GM12874 (cell line): ENCODE measurements around the gene FAM151A.

ENCODE experiments used
- CTCF ChIP-seq: IDR thresholded peaks from 2 replicates; pipeline ENCODE4 v1.5.1; 2011; ENCODE audit warnings: low read depth, mild to moderate bottlenecking, control low read depth, low read length, moderate library complexity; ENCODE audit not compliant: insufficient read depth

FAM151A gene

DNA sequence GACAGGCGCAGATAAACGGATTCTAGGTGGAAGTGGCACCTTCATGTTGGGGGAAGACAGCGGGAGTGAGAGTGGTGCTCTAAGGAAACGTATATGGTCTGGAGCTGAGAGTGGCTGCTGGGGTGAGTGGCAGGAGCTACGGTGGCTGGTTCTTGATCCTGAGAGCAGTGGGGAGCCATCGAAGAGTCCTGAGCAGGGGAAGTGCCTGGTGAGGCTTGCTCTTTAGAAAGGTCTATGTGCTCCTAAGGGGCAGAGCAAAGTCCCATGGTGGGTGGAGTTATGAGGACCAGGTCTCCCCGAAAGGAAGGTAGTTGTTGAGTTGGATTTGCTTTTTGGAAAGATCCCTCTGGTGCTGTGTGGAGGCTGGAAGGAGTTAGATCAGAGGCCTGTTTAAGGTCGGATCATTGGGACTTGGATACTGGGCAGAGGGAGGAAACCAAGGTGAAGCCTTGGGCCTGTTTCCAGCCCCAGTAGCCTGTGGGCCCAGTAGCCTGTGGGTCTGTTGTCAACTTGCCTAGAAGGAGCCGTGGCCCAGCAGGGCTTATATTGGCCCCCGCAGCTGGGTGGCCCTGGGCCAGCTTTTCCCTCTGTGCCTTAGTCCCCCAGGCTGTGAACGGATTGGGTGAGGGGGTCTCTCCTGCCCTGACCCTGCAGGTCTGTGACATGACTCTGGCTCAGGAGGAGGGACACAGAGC is 42.3 kb downstream of the FAM151A start:
- no peak for TF ChIP-seq CTCF

DNA sequence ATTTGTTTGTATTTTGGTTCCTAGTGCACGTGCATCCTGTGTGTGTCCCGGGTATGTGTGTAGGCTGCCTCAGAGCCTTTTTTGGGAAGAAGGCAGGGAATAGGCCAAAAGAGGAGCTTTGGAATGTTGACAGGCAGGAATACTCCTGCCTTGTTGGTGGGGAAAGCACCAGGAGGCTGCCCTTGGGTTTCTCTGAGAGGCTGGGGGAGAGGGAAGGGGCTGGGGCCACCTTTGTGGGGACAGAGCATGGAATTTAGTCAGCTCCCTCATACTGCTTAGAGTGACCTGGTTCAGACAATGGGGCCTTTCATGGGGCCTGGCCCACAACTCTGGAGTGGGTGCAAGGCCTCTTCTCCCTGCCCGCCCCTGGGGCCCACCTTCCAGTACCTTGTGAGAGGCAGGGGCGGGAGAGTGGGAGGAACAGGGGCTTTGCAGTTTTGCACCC is 44.0 kb downstream of the FAM151A start:
- no peak for TF ChIP-seq CTCF

GRCh38 chr1:54577612-54578011 is 45.7 kb downstream of the FAM151A start:
- no peak for TF ChIP-seq CTCF

DNA sequence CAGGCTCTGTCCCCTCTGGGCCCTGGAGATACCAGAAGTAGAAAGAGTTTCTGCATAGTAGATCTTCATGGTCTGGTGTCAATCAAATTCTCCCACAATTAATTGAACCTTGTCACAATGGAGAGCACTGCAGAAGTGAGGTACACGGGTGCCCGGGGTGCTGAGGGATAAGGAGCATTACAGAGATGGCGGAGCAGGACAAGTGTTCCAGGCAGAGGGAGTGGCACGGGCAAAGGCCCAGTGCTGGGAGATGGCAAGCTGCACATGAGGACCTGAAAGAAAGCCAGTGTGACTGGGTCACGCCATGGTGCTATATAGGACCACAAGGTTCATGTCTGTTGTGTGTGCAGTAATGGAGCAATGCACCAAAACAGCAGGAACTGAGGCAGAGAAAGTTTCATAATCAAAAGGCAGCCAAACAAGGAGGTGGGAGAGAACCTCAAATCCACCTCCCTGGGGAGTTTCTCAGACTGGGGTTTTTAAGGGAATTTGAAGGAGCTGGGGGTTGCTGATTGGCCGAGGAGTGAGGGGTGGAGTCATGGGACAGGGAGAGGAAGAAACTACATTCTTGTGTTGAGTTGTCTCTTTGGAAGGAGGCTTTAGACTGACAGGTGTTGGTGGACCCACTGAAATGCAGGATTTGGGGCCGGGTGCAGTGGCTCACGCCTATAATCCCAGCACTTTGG is 47.6 kb downstream of the FAM151A start:
- TF ChIP-seq CTCF = no peak

DNA sequence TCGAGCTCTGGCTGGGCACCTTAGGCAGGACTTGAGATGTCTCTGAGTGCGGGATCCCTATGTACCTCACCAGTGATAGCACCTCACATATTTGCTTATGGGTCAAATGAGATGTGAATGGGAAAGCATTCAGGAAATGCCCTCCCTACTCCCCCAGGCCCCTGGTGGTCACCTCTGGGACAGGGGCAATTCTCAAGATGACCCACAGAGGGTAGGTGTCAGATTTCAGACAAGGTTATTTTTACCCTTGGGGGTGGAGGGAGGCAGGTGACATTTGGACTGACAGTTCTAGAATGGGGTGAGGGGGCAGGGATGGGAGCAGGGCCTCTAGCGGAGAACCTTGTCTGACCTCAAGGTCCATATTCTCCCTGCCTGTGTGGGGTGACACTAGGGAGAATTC is 48.2 kb downstream of the FAM151A start:
- TF ChIP-seq CTCF = no peak

GRCh38 chr1:54574158-54574778 is 49.1 kb downstream of the FAM151A start:
- no peak for TF ChIP-seq CTCF

DNA sequence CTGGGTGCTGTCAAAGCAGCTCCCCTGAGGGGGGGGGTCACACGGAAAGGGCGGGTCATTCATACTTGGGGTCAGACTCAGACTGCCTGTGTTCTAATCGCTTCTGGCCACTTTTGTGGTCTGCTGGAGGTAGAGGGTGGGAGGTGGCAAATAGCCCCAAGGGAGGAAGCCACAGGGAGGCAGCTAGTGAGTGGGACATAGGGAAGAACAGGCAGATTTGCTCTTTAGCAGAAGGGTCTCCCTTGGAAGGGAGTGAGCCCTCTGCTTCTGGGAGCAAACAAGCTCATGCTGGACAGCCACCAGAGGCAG is 50.8 kb downstream of the FAM151A start:
- TF ChIP-seq CTCF = no peak
